H1 (cell line): ENCODE results near the gene MECP2. TPM values are rescaled to one million over a fixed set of nuclear protein-coding genes. Genes with fewer than 3 reads are reported as not detected.

Experiments
- CTCF ChIA-PET: fragments of 300-600 bp; sonication (Branson Sonifier 250); formaldehyde crosslinking; loops from one replicate; lab custom pipeline; 2021; ENCODE audit not compliant: partially characterized antibody; lab: Charles Lee
- POLR2A ChIA-PET: fragments of 300-600 bp; sonication (Branson Sonifier 250); formaldehyde crosslinking; loops from one replicate; lab custom pipeline; 2021; ENCODE audit warnings: inconsistent platforms; ENCODE audit not compliant: partially characterized antibody; lab: Charles Lee
- DNase-seq, 2 experiments: peaks; one replicate each; pipeline versions ENCODE4 v3.0.0 to v3.0.0-alpha.2; 2010 to 2022; ENCODE audit warnings: low spot score in 2 of 2, low read depth in 1 of 2, mixed read lengths in 1 of 2
- FAIRE-seq: peaks from 2 replicates; lab custom pipeline; 2011; peaks lifted over from hg19 to GRCh38; lab: Jason Lieb, UNC
- H2AFZ ChIP-seq: 2 replicates; pipeline ENCODE4 v1.8.1; 2012; ENCODE audit warnings: low read length, inconsistent platforms
- H2AK5ac ChIP-seq: 2 replicates; pipeline ENCODE4 v1.6.1; 2013; ENCODE audit warnings: low read depth, low read length
- H2BK120ac ChIP-seq: replicated peaks from 2 replicates; pipeline ENCODE3; 2013; ENCODE audit warnings: low read depth, low read length, inconsistent platforms
- H2BK12ac ChIP-seq: 2 replicates; pipeline ENCODE4 v1.6.1; 2013; ENCODE audit warnings: low read depth, low read length
- H2BK15ac ChIP-seq: 2 replicates; pipeline ENCODE4 v1.6.1; 2013; ENCODE audit warnings: low read length
- H2BK20ac ChIP-seq: 2 replicates; pipeline ENCODE4 v1.6.1; 2013; ENCODE audit warnings: low read length
- H2BK5ac ChIP-seq: 2 replicates; pipeline ENCODE4 v1.6.1; 2013; ENCODE audit warnings: low read depth, low read length
- H3K14ac ChIP-seq: 2 replicates; pipeline ENCODE4 v1.6.1; 2013; ENCODE audit warnings: inconsistent platforms; ENCODE audit not compliant: insufficient read length
- H3K18ac ChIP-seq: 2 replicates; pipeline ENCODE4 v1.6.1; 2013; ENCODE audit warnings: low read length; ENCODE audit errors: extremely low read depth
- H3K23ac ChIP-seq: 2 replicates; pipeline ENCODE4 v1.6.1; 2013; ENCODE audit warnings: inconsistent platforms; ENCODE audit not compliant: insufficient read length
- H3K23me2 ChIP-seq: 2 replicates; pipeline ENCODE4 v1.6.1; 2013; ENCODE audit warnings: low read depth, low read length
- H3K27ac ChIP-seq: 2 replicates; pipeline ENCODE4 v1.6.1; 2011; ENCODE audit warnings: low read depth, low read length, inconsistent platforms
- H3K27me3 ChIP-seq, 4 experiments: replicated peaks in 1 of 4; 1 replicate in 1 of 4; 2 replicates in 3 of 4; pipeline versions ENCODE4 v1.6.1 to v1.8.1; 2011 to 2013; ENCODE audit warnings: low read length in 3 of 4, mild to moderate bottlenecking in 3 of 4, inconsistent platforms in 2 of 4, mixed read lengths in 2 of 4, moderate library complexity in 1 of 4; ENCODE audit not compliant: control insufficient read depth in 3 of 4, insufficient read depth in 3 of 4; ENCODE audit errors: extremely low read depth in 1 of 4
- H3K36me3 ChIP-seq, 4 experiments: 2 replicates each; pipeline versions ENCODE4 v1.6.1 to v1.8.1; 2011 to 2013; ENCODE audit warnings: mild to moderate bottlenecking in 4 of 4, low read length in 3 of 4, moderate library complexity in 2 of 4, control low read depth in 1 of 4, inconsistent platforms in 1 of 4; ENCODE audit not compliant: insufficient read depth in 4 of 4, control insufficient read depth in 2 of 4
- H3K4ac ChIP-seq: replicated peaks from 2 replicates; pipeline ENCODE3; 2013; ENCODE audit warnings: low read length, low read depth, mixed read lengths, inconsistent platforms; ENCODE audit not compliant: insufficient read length
- H3K4me1 ChIP-seq, 4 experiments: replicated peaks in 1 of 4; 1 replicate in 1 of 4; 2 replicates in 3 of 4; pipeline versions ENCODE4 v1.6.1 to v1.8.1; 2011 to 2013; ENCODE audit warnings: low read length in 3 of 4, inconsistent platforms in 2 of 4, mixed read lengths in 1 of 4; ENCODE audit not compliant: insufficient read depth in 4 of 4, control insufficient read depth in 3 of 4
- H3K4me2 ChIP-seq, 2 experiments: 2 replicates each; pipeline versions ENCODE4 v1.6.1 to v1.8.1; 2011 to 2013; ENCODE audit warnings: low read depth in 2 of 2, low read length in 2 of 2, control low read depth in 1 of 2, inconsistent platforms in 1 of 2, mild to moderate bottlenecking in 1 of 2; ENCODE audit not compliant: insufficient read depth in 1 of 2
- H3K4me3 ChIP-seq, 4 experiments: fragments of 200-600, 300-600 bp in 1 of 4; sonication (generic), shearing (Covaris generic), sonication (Bioruptor Twin) in 1 of 4; 2 replicates each; pipeline versions ENCODE4 v1.5.1 to v1.8.1; 2011 to 2016; ENCODE audit warnings: low read length in 4 of 4, low read depth in 3 of 4, control low read depth in 2 of 4, inconsistent platforms in 2 of 4, mild to moderate bottlenecking in 2 of 4, mixed read lengths in 1 of 4, moderate library complexity in 1 of 4; ENCODE audit not compliant: insufficient read depth in 2 of 4; ENCODE audit errors: extremely low read depth in 1 of 4
- H3K56ac ChIP-seq: replicated peaks from 2 replicates; pipeline ENCODE3; 2013; ENCODE audit warnings: low read depth, mild to moderate bottlenecking, mixed read lengths, low read length, inconsistent platforms; ENCODE audit not compliant: insufficient read length
- H3K79me1 ChIP-seq: 2 replicates; pipeline ENCODE4 v1.6.1; 2013; ENCODE audit warnings: low read depth, low read length, control low read depth
- H3K79me2 ChIP-seq, 2 experiments: 2 replicates each; pipeline versions ENCODE4 v1.6.1 to v1.8.1; 2012 to 2013; ENCODE audit warnings: low read length in 2 of 2, mild to moderate bottlenecking in 2 of 2, inconsistent platforms in 1 of 2; ENCODE audit not compliant: insufficient read depth in 2 of 2, control insufficient read depth in 1 of 2
- H3K9ac ChIP-seq, 4 experiments: replicated peaks in 1 of 4; 1 replicate in 1 of 4; 2 replicates in 3 of 4; pipeline versions ENCODE4 v1.6.1 to v1.8.1; 2011 to 2013; ENCODE audit warnings: low read depth in 3 of 4, low read length in 3 of 4, control low read depth in 2 of 4, mild to moderate bottlenecking in 2 of 4, moderate library complexity in 2 of 4, inconsistent platforms in 1 of 4; ENCODE audit errors: extremely low read depth in 1 of 4
- H3K9me3 ChIP-seq, 2 experiments: 2 replicates each; pipeline versions ENCODE4 v1.6.1 to v1.8.1; 2012 to 2013; ENCODE audit warnings: mild to moderate bottlenecking in 2 of 2, moderate library complexity in 2 of 2, control low read depth in 1 of 2, inconsistent platforms in 1 of 2, low read depth in 1 of 2, low read length in 1 of 2, mixed read lengths in 1 of 2; ENCODE audit not compliant: insufficient read depth in 2 of 2
- H4K20me1 ChIP-seq, 2 experiments: replicated peaks in 1 of 2; 2 replicates each; pipeline versions ENCODE3 to v1.8.1; 2011 to 2013; ENCODE audit warnings: inconsistent platforms in 2 of 2, low read length in 2 of 2, mild to moderate bottlenecking in 1 of 2; ENCODE audit not compliant: insufficient read depth in 2 of 2, control insufficient read depth in 1 of 2
- H4K5ac ChIP-seq: 2 replicates; pipeline ENCODE4 v1.6.1; 2013; ENCODE audit warnings: low read length, low read depth, mixed read lengths, inconsistent platforms; ENCODE audit not compliant: insufficient read length
- H4K8ac ChIP-seq: 2 replicates; pipeline ENCODE4 v1.8.0; 2013; ENCODE audit warnings: mild to moderate bottlenecking, moderate library complexity, low read length, inconsistent platforms; ENCODE audit not compliant: insufficient read depth; ENCODE audit errors: extremely low read depth
- H4K91ac ChIP-seq: replicated peaks from 2 replicates; pipeline ENCODE3; 2013; ENCODE audit warnings: low read length, mixed read lengths, inconsistent platforms; ENCODE audit not compliant: insufficient read length
- BACH1 ChIP-seq: IDR thresholded peaks from 2 replicates; pipeline ENCODE4 v1.6.1; 2012; ENCODE audit warnings: low read length, improper control_type of control experiment
- GTF2F1 ChIP-seq: IDR thresholded peaks from 2 replicates; pipeline ENCODE4 v1.6.1; 2012; ENCODE audit warnings: low read depth, low read length, improper control_type of control experiment, borderline replicate concordance
- RXRA ChIP-seq: IDR thresholded peaks from 2 replicates; pipeline ENCODE4 v1.6.1; 2011; ENCODE audit warnings: low read depth, mild to moderate bottlenecking, low read length, moderate library complexity; ENCODE audit not compliant: insufficient read depth
- USF2 ChIP-seq: IDR thresholded peaks from 2 replicates; pipeline ENCODE4 v1.6.1; 2011; ENCODE audit warnings: low read length, improper control_type of control experiment
- YY1 ChIP-seq: IDR thresholded peaks from 2 replicates; pipeline ENCODE4 v1.6.1; 2011; ENCODE audit warnings: low read depth, mild to moderate bottlenecking, low read length
- WGBS, 2 experiments: shearing (Covaris generic) in 1 of 2; methylation state at CpG; one replicate each; pipeline versions ENCODE4 v1.1.6 to v1.1.7; 2013 to 2015; ENCODE audit warnings: low lambda C conversion rate in 2 of 2, mixed read lengths in 2 of 2, inconsistent platforms in 1 of 2, low coverage in 1 of 2, missing lambda C conversion rate in 1 of 2; ENCODE audit not compliant: insufficient replicate concordance in 2 of 2, insufficient coverage in 1 of 2, insufficient read length in 1 of 2; ENCODE audit errors: extremely low coverage in 1 of 2, missing lambda C conversion rate in 1 of 2; 5-methylcytosine and 5-hydroxymethylcytosine counted together
- polyA plus RNA-seq, 7 experiments: library from polyadenylated mRNA; depleted of rRNA in 3 of 7; stranded (reverse) in 5 of 7; unstranded in 2 of 7; fragments of >200 nt in 5 of 7; fragments of 200-250 nt in 2 of 7; gene quantifications; 1 replicate in 5 of 7; 2 replicates in 1 of 7; 4 replicates in 1 of 7; pipeline versions ENCODE4 v1.2.1 to v1.2.3, GENCODE V29; 2011 to 2013; ENCODE audit warnings: missing spikeins in 2 of 7, mixed read lengths in 2 of 7
- total RNA-seq: library from RNA; stranded (reverse); fragmentation: NEBNext Ultra II Directional; extraction: Animal tissue kit (Norgen Biotek cat#: 25700); gene quantifications from 2 replicates; pipeline ENCODE4 v1.2.1, GENCODE V29; 2021
- TF ChIP-seq, protein P1 (sequence below), 3 experiments: IDR thresholded peaks; 1 replicate in 2 of 3; 2 replicates in 1 of 3; pipeline versions ENCODE4 v1.5.1 to v1.6.1; 2011; ENCODE audit warnings: low read length in 3 of 3, mild to moderate bottlenecking in 3 of 3, inconsistent platforms in 2 of 3, low read depth in 1 of 3, moderate library complexity in 1 of 3; ENCODE audit not compliant: insufficient read depth in 1 of 3; ENCODE audit errors: control extremely low read depth in 1 of 3

MECP2 gene
- total and polyA plus RNA-seq, 2 of the 8 experiments (the other 6 are each of a cell fraction or from before 2014, with no cell fraction given) = 5.0 to 32.4 TPM

- H3K27ac ChIP-seq = no peak overlapping the region
- no peak overlapping the region for H2AK5ac ChIP-seq
- no peak overlapping the region for H4K8ac ChIP-seq
- H3K4me3 ChIP-seq = no peak overlapping the region
- H3K23ac ChIP-seq = no peak overlapping the region
- H3K9me3 ChIP-seq = no peaks in the 10 kb centered on the region
- no peak overlapping the region for H4K91ac ChIP-seq
- H3K4me1 ChIP-seq = no peaks in the 10 kb centered on the region
- DNase-seq = no peak
- H4K20me1 ChIP-seq = peaks cover 3 to 9% of the 10 kb centered on the region in 2 experiments
- no peaks in the 10 kb centered on the region; a peak in 3 of 8 replicates for H3K36me3 ChIP-seq
- no peak overlapping the region for H2BK12ac ChIP-seq
- FAIRE-seq = no peak
- H3K4me2 ChIP-seq = no peak overlapping the region
- WGBS, 2 experiments = 91% methylated on average over 11 of the region's 11 CpGs; no CpG with 5 or more reads in 1 of the 2 experiments
- peaks cover 4% of the 10 kb centered on the region; the same call in 1 of the 2 replicates for H3K79me1 ChIP-seq
- CTCF ChIA-PET = no interaction called here
- no peak overlapping the region for H2AFZ ChIP-seq
- no peak overlapping the region for H3K56ac ChIP-seq
- H3K4ac ChIP-seq = no peak overlapping the region
- H3K9ac ChIP-seq = no peak overlapping the region
- no peak for TF ChIP-seq YY1
- TF ChIP-seq, protein P1, sequence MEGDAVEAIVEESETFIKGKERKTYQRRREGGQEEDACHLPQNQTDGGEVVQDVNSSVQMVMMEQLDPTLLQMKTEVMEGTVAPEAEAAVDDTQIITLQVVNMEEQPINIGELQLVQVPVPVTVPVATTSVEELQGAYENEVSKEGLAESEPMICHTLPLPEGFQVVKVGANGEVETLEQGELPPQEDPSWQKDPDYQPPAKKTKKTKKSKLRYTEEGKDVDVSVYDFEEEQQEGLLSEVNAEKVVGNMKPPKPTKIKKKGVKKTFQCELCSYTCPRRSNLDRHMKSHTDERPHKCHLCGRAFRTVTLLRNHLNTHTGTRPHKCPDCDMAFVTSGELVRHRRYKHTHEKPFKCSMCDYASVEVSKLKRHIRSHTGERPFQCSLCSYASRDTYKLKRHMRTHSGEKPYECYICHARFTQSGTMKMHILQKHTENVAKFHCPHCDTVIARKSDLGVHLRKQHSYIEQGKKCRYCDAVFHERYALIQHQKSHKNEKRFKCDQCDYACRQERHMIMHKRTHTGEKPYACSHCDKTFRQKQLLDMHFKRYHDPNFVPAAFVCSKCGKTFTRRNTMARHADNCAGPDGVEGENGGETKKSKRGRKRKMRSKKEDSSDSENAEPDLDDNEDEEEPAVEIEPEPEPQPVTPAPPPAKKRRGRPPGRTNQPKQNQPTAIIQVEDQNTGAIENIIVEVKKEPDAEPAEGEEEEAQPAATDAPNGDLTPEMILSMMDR (IDR thresholded peaks at IDR 0.05; ENCODE audit: control extremely low read depth in 1 of 3, insufficient read depth in 1 of 3, low read depth in 1 of 3, low read length in 3 of 3) = no peak
- no peak for TF ChIP-seq RXRA
- no peak for TF ChIP-seq USF2
- no peak for TF ChIP-seq GTF2F1
- no peak for TF ChIP-seq BACH1
- TF ChIP-seq, all 59 proteins: peak for 0
- Histone ChIP-seq H2BK20ac (no peak overlapping the region), H2BK15ac (no peak overlapping the region), H3K14ac (no peak overlapping the region), H2BK5ac (no peak overlapping the region), H3K23me2 (no peaks in the 10 kb centered on the region), H3K27me3 (no peaks in the 10 kb centered on the region), H3K79me2 (peaks cover 0 to 34% of the 10 kb centered on the region in 2 experiments; a peak in 2 of 4 replicates), H2BK120ac (no peak overlapping the region), H4K5ac (no peak overlapping the region), H3K18ac (no peak overlapping the region)
- POLR2A ChIA-PET = no interaction called here
Observed at GRCh38 chrX:154058214-154058997, 39.1 kb downstream of the MECP2 start.
